ENCODE data around the gene EIF3D. TPM values are rescaled to one million over a fixed set of nuclear protein-coding genes. Genes with fewer than 3 reads are reported as not detected.

The EIF3D gene
- total RNA-seq, 1 donor from 2014 or later: 285 TPM

GRCh38 chr22:36565159-36565507 is 36.2 kb upstream of the EIF3D start:
- no peak for DNase-seq
- H3K9me3 Mint-ChIP-seq: no peaks in the 10 kb centered on the region
- peaks cover 16% of the 10 kb centered on the region for H3K27me3 Mint-ChIP-seq
- H3K4me3 Mint-ChIP-seq: no peak overlapping the region
- no peaks in the 10 kb centered on the region for H3K36me3 Mint-ChIP-seq (ENCODE audit: low read depth)
- ATAC-seq (ENCODE audit: low read depth): no peak
- ChIA-PET POLR2A (no interaction called here), CTCF (no interaction called here)
- H3K27ac Mint-ChIP-seq: no peak overlapping the region
- intact Hi-C loops (cut with micrococcal nuclease): no loop called here
- H3K4me1 Mint-ChIP-seq: peaks cover 11% of the 10 kb centered on the region
- no peak for TF ChIP-seq CTCF (IDR thresholded peaks at IDR 0.05)

GRCh38 chr22:36564422-36565158 is 35.6 kb upstream of the EIF3D start:
- no peak for ATAC-seq (ENCODE audit: low read depth)
- Mint-ChIP-seq H3K27me3 (peaks cover 16% of the 10 kb centered on the region), H3K36me3 (ENCODE audit: low read depth) (no peaks in the 10 kb centered on the region), H3K9me3 (no peaks in the 10 kb centered on the region), H3K27ac (no peak overlapping the region), H3K4me1 (peaks cover 11% of the 10 kb centered on the region), H3K4me3 (no peak overlapping the region)
- ChIA-PET CTCF (no interaction called here), POLR2A (no interaction called here)
- TF ChIP-seq CTCF (IDR thresholded peaks at IDR 0.05): no peak
- intact Hi-C loops (cut with micrococcal nuclease): no loop called here
- no peak for DNase-seq

GRCh38 chr22:36563898-36564297 is 34.9 kb upstream of the EIF3D start:
- POLR2A ChIA-PET: no interaction called here
- Mint-ChIP-seq H3K27me3 (peaks cover 16% of the 10 kb centered on the region), H3K4me1 (peaks cover 11% of the 10 kb centered on the region), H3K4me3 (no peak overlapping the region), H3K27ac (no peak overlapping the region), H3K36me3 (ENCODE audit: low read depth) (no peaks in the 10 kb centered on the region), H3K9me3 (no peaks in the 10 kb centered on the region)
- intact Hi-C loops (cut with micrococcal nuclease): no loop called here
- CTCF ChIA-PET: no interaction called here
- DNase-seq (no peak), ATAC-seq (ENCODE audit: low read depth) (no peak)
- TF ChIP-seq CTCF (IDR thresholded peaks at IDR 0.05): no peak

- peaks cover 7% of the 10 kb centered on the region for H3K4me1 Mint-ChIP-seq
- ATAC-seq (ENCODE audit: low read depth): no peak
- DNase-seq: no peak
- ChIA-PET CTCF (no interaction called here), POLR2A (no interaction called here)
- no peak for TF ChIP-seq CTCF (IDR thresholded peaks at IDR 0.05)
- H3K4me3 Mint-ChIP-seq: no peak overlapping the region
- no peak overlapping the region for H3K27ac Mint-ChIP-seq
- H3K9me3 Mint-ChIP-seq: no peaks in the 10 kb centered on the region
- no peaks in the 10 kb centered on the region for H3K36me3 Mint-ChIP-seq (ENCODE audit: low read depth)
- H3K27me3 Mint-ChIP-seq: peaks cover 16% of the 10 kb centered on the region
- intact Hi-C loops (cut with micrococcal nuclease): no loop called here
Measured at GRCh38 chr22:36563444-36563843, 34.5 kb upstream of the EIF3D start.

GRCh38 chr22:36563001-36563400 is 34.0 kb upstream of the EIF3D start:
- ATAC-seq (ENCODE audit: low read depth) (no peak), DNase-seq (no peak)
- POLR2A ChIA-PET: no interaction called here
- Mint-ChIP-seq H3K9me3 (no peaks in the 10 kb centered on the region), H3K4me3 (no peak overlapping the region), H3K36me3 (ENCODE audit: low read depth) (no peaks in the 10 kb centered on the region), H3K27ac (no peak overlapping the region), H3K27me3 (peaks cover 14% of the 10 kb centered on the region), H3K4me1 (peaks cover 7% of the 10 kb centered on the region)
- intact Hi-C loops (cut with micrococcal nuclease): no loop called here
- CTCF ChIA-PET: no interaction called here
- no peak for TF ChIP-seq CTCF (IDR thresholded peaks at IDR 0.05)
